C4-2B (cell line): ENCODE measurements around the gene DPP8.

Experiments used
- ZFX ChIP-seq: fragments of 450-650 bp; IDR thresholded peaks from 2 replicates; pipeline ENCODE4 v1.6.1; 2017
- TF ChIP-seq, protein P1 (sequence below): fragments of 450-650 bp; conservative IDR thresholded peaks from 2 replicates; pipeline ENCODE4 v1.5.1; 2017; ENCODE audit warnings: mild to moderate bottlenecking

DNA sequence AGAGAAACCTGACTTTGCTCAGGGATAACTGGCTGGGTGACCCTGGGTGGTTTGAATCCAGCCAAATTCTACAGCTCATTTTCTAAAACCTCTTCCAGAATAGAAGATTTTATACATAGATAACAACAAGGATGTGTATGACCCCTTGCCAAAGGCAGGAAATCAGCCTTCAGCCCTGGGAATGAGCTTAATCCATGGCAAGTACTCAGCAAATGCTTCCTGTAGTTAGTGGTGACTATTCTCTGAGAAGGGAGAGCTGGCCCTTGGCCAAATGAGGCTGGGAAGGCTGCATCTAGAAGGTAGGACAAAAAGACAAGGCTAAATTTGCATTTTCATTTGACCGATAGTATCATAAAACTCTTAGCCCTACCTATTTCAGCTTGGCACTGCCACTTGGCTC, 8.1 kb upstream of the DPP8 start:
- TF ChIP-seq, protein P1, sequence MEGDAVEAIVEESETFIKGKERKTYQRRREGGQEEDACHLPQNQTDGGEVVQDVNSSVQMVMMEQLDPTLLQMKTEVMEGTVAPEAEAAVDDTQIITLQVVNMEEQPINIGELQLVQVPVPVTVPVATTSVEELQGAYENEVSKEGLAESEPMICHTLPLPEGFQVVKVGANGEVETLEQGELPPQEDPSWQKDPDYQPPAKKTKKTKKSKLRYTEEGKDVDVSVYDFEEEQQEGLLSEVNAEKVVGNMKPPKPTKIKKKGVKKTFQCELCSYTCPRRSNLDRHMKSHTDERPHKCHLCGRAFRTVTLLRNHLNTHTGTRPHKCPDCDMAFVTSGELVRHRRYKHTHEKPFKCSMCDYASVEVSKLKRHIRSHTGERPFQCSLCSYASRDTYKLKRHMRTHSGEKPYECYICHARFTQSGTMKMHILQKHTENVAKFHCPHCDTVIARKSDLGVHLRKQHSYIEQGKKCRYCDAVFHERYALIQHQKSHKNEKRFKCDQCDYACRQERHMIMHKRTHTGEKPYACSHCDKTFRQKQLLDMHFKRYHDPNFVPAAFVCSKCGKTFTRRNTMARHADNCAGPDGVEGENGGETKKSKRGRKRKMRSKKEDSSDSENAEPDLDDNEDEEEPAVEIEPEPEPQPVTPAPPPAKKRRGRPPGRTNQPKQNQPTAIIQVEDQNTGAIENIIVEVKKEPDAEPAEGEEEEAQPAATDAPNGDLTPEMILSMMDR = no peak
- TF ChIP-seq ZFX = no peak
